Common myeloid progenitor, CD34-positive (primary cell): ENCODE measurements around the gene GRAMD1B.

Source experiments
- CTCF ChIA-PET: fragments of 350-600 bp; sonication (Branson Sonifier 250); formaldehyde crosslinking; loops from one replicate; lab custom pipeline; 2021; ENCODE audit warnings: antibody characterized with exemption; lab: Charles Lee
- POLR2A ChIA-PET: fragments of 350-600 bp; sonication (Branson Sonifier 250); formaldehyde crosslinking; loops from one replicate; lab custom pipeline; 2021; ENCODE audit warnings: antibody characterized with exemption; lab: Charles Lee
- DNase-seq, 3 donors: peaks; one replicate each; pipeline versions ENCODE4 v3.0.0 to v3.0.0-alpha.2; 2013
- H3K27ac ChIP-seq, 2 experiments: 1 replicate in 1 of 2; 2 replicates in 1 of 2; pipeline ENCODE4 v1.7.0; 2013; ENCODE audit warnings: inconsistent platforms in 2 of 2, low read length in 2 of 2, mild to moderate bottlenecking in 2 of 2, low read depth in 1 of 2, moderate library complexity in 1 of 2; ENCODE audit not compliant: severe bottlenecking in 2 of 2, insufficient read depth in 1 of 2, poor library complexity in 1 of 2
- H3K27me3 ChIP-seq, 5 experiments: replicated peaks in 2 of 5; 1 replicate in 3 of 5; 2 replicates in 2 of 5; pipeline versions ENCODE4 v1.6.1 to v1.7.0; 2013; ENCODE audit warnings: low read length in 4 of 5, mild to moderate bottlenecking in 2 of 5, moderate library complexity in 2 of 5, inconsistent platforms in 1 of 5; ENCODE audit not compliant: insufficient read depth in 5 of 5, control insufficient read depth in 4 of 5
- H3K36me3 ChIP-seq, 4 experiments: 1 replicate in 2 of 4; 2 replicates in 2 of 4; pipeline versions ENCODE4 v1.6.1 to v1.7.0; 2013; ENCODE audit warnings: low read length in 3 of 4, control low read depth in 1 of 4, mild to moderate bottlenecking in 1 of 4; ENCODE audit not compliant: control insufficient read depth in 4 of 4, insufficient read depth in 4 of 4
- H3K4me1 ChIP-seq, 4 experiments: 1 replicate in 3 of 4; 2 replicates in 1 of 4; pipeline versions ENCODE4 v1.6.1 to v1.7.1; 2013; ENCODE audit warnings: low read length in 3 of 4, mild to moderate bottlenecking in 3 of 4, control low read depth in 1 of 4, inconsistent platforms in 1 of 4, moderate library complexity in 1 of 4; ENCODE audit not compliant: control insufficient read depth in 4 of 4, insufficient read depth in 4 of 4; ENCODE audit errors: control extremely low read depth in 1 of 4
- H3K4me3 ChIP-seq, 7 experiments: 1 replicate in 4 of 7; 2 replicates in 3 of 7; pipeline versions ENCODE4 v1.5.1 to v1.7.0; 2013; ENCODE audit warnings: mild to moderate bottlenecking in 7 of 7, low read length in 6 of 7, moderate library complexity in 6 of 7, inconsistent platforms in 2 of 7, low read depth in 2 of 7, control low read depth in 1 of 7; ENCODE audit not compliant: insufficient read depth in 4 of 7, control insufficient read depth in 1 of 7; ENCODE audit errors: extremely low read depth in 1 of 7
- H3K9me3 ChIP-seq, 5 experiments: 1 replicate in 4 of 5; 2 replicates in 1 of 5; pipeline versions ENCODE4 v1.6.1 to v1.7.1; 2013; ENCODE audit warnings: low read length in 4 of 5, mild to moderate bottlenecking in 2 of 5, inconsistent platforms in 1 of 5, low read depth in 1 of 5, moderate library complexity in 1 of 5; ENCODE audit not compliant: control insufficient read depth in 4 of 5, insufficient read depth in 2 of 5; ENCODE audit errors: control extremely low read depth in 1 of 5
- WGBS: methylation state at CpG from one replicate; pipeline ENCODE4 v1.1.5; 2013; ENCODE audit not compliant: insufficient coverage; 5-methylcytosine and 5-hydroxymethylcytosine counted together

GRAMD1B gene

GRCh38 chr11:123585706-123586105, 155.6 kb downstream of the GRAMD1B start:
- CTCF ChIA-PET: interaction anchor here (2.4 kb wide), 1 partner anchor 9 kb away, joined by 14 read pairs; no protein-coding TSS in a partner anchor

GRCh38 chr11:123586568-123586967, 156.5 kb downstream of the GRAMD1B start:
- H3K9me3 ChIP-seq: no peaks in the 10 kb centered on the region
- H3K27ac ChIP-seq: no peak overlapping the region
- no peaks in the 10 kb centered on the region for H3K4me1 ChIP-seq
- peaks cover 0 to 10% (median 2%) of the 10 kb centered on the region in 4 experiments for H3K36me3 ChIP-seq
- no peak for DNase-seq
- ChIA-PET CTCF (interaction anchor here (2.4 kb wide), 1 partner anchor 10 kb away, joined by 14 read pairs; no protein-coding TSS in a partner anchor), POLR2A (no interaction called here)
- no peaks in the 10 kb centered on the region for H3K27me3 ChIP-seq
- H3K4me3 ChIP-seq: no peak overlapping the region
- 93% methylated on average over 8 of the region's 8 CpGs for WGBS

More at GRCh38 chr11:123585706-123586105, 155.6 kb downstream of the GRAMD1B start:
- H3K27me3 ChIP-seq: no peaks in the 10 kb centered on the region
- peaks cover 0 to 3% (median 0%) of the 10 kb centered on the region in 4 experiments for H3K36me3 ChIP-seq
- POLR2A ChIA-PET: no interaction called here
- no peaks in the 10 kb centered on the region for H3K9me3 ChIP-seq
- no peak overlapping the region for H3K4me3 ChIP-seq
- no peak for DNase-seq
- WGBS: 91% methylated on average over 5 of the region's 5 CpGs
- H3K27ac ChIP-seq: no peak overlapping the region
- H3K4me1 ChIP-seq: peaks cover 0 to under 1% (median 0%) of the 10 kb centered on the region in 4 experiments

- Histone ChIP-seq H3K27me3 (no peaks in the 10 kb centered on the region), H3K4me1 (no peaks in the 10 kb centered on the region), H3K4me3 (no peak overlapping the region), H3K27ac (no peak overlapping the region), H3K36me3 (peaks cover 0 to 9% (median 3%) of the 10 kb centered on the region in 4 experiments), H3K9me3 (no peaks in the 10 kb centered on the region)
- ChIA-PET CTCF (no interaction called here), POLR2A (no interaction called here)
- WGBS: 100% methylated on average over 1 of the region's 2 CpGs
- no peak for DNase-seq
These were observed 157.0 kb downstream of the GRAMD1B start for GRCh38 chr11:123587044-123587443.

- H3K36me3 ChIP-seq: peaks cover 0 to 9% (median 3%) of the 10 kb centered on the region in 4 experiments
- H3K9me3 ChIP-seq: no peaks in the 10 kb centered on the region
- no peaks in the 10 kb centered on the region for H3K4me1 ChIP-seq
- no peak overlapping the region for H3K27ac ChIP-seq
- no peak for DNase-seq
- WGBS: 97% methylated on average over 6 of the region's 6 CpGs
- ChIA-PET POLR2A (no interaction called here), CTCF (no interaction called here)
- H3K4me3 ChIP-seq: no peak overlapping the region
- no peaks in the 10 kb centered on the region for H3K27me3 ChIP-seq
These were observed 157.5 kb downstream of the GRAMD1B start for GRCh38 chr11:123587559-123587958.

GRCh38 chr11:123588117-123588863, 158.2 kb downstream of the GRAMD1B start:
- H3K9me3 ChIP-seq: no peaks in the 10 kb centered on the region
- H3K36me3 ChIP-seq: peaks cover 0 to 9% (median 3%) of the 10 kb centered on the region in 4 experiments
- no peak overlapping the region for H3K27ac ChIP-seq
- DNase-seq: no peak
- H3K4me3 ChIP-seq: no peak overlapping the region
- no peaks in the 10 kb centered on the region for H3K27me3 ChIP-seq
- no peaks in the 10 kb centered on the region for H3K4me1 ChIP-seq
- WGBS: 98% methylated on average over 8 of the region's 14 CpGs
- ChIA-PET POLR2A (no interaction called here), CTCF (no interaction called here)

GRCh38 chr11:123588864-123589262, 158.8 kb downstream of the GRAMD1B start:
- 100% methylated on average over 5 of the region's 5 CpGs for WGBS
- ChIA-PET POLR2A (no interaction called here), CTCF (no interaction called here)
- no peak overlapping the region for H3K27ac ChIP-seq
- H3K4me3 ChIP-seq: no peak overlapping the region
- no peaks in the 10 kb centered on the region for H3K4me1 ChIP-seq
- H3K36me3 ChIP-seq: peaks cover 0 to 9% (median 3%) of the 10 kb centered on the region in 4 experiments
- H3K9me3 ChIP-seq: no peaks in the 10 kb centered on the region
- no peak for DNase-seq
- no peaks in the 10 kb centered on the region for H3K27me3 ChIP-seq

GRCh38 chr11:123590296-123590912, 160.3 kb downstream of the GRAMD1B start:
- WGBS: 96% methylated on average over 8 of the region's 11 CpGs
- no peak for DNase-seq
- Histone ChIP-seq H3K9me3 (no peaks in the 10 kb centered on the region), H3K36me3 (peaks cover 0 to 17% (median 9%) of the 10 kb centered on the region in 4 experiments), H3K27ac (no peak overlapping the region), H3K4me3 (no peak overlapping the region), H3K27me3 (no peaks in the 10 kb centered on the region), H3K4me1 (no peaks in the 10 kb centered on the region)
- ChIA-PET POLR2A (no interaction called here), CTCF (no interaction called here)
